ENCODE measurements around the gene BSND. TPM values are rescaled to one million over a fixed set of nuclear protein-coding genes. Genes with fewer than 3 reads are reported as not detected.
"Not testable (repeated sequence)": the region's sequence is repeated elsewhere in the genome, so short reads cannot be mapped to it uniquely, and the experiment has no call there.

BSND gene
- total RNA-seq, 1 donor from 2014 or later: not detected

- TF ChIP-seq CTCF (IDR thresholded peaks at IDR 0.05; ENCODE audit: insufficient read depth, low read length, severe bottlenecking): no peak
- no peaks in the 10 kb centered on the region for H3K36me3 ChIP-seq (ENCODE audit: control insufficient read depth, insufficient read depth, low read length)
- H3K27me3 ChIP-seq (ENCODE audit: control insufficient read depth, insufficient read depth, low read length): no peaks in the 10 kb centered on the region
- FAIRE-seq (no peak), DNase-seq (ENCODE audit: low read depth) (no peak)
- H3K4me3 ChIP-seq (ENCODE audit: low read depth, low read length): no peak overlapping the region
Observed at GRCh38 chr1:55012661-55013060, 13.9 kb downstream of the BSND start.

GRCh38 chr1:55015123-55015522 is 16.4 kb downstream of the BSND start:
- FAIRE-seq: no peak
- no peak for TF ChIP-seq CTCF (IDR thresholded peaks at IDR 0.05; ENCODE audit: insufficient read depth, low read length, severe bottlenecking)
- DNase-seq (ENCODE audit: low read depth): no peak
- Histone ChIP-seq H3K27me3 (ENCODE audit: control insufficient read depth, insufficient read depth, low read length) (peaks cover 2% of the 10 kb centered on the region), H3K4me3 (ENCODE audit: low read depth, low read length) (no peak overlapping the region), H3K36me3 (ENCODE audit: control insufficient read depth, insufficient read depth, low read length) (no peaks in the 10 kb centered on the region)

GRCh38 chr1:55015731-55016620 is 17.2 kb downstream of the BSND start:
- DNase-seq (ENCODE audit: low read depth) (no peak), FAIRE-seq (no peak)
- peaks cover 2% of the 10 kb centered on the region for H3K27me3 ChIP-seq (ENCODE audit: control insufficient read depth, insufficient read depth, low read length)
- H3K4me3 ChIP-seq (ENCODE audit: low read depth, low read length): no peak overlapping the region
- no peak for TF ChIP-seq CTCF (IDR thresholded peaks at IDR 0.05; ENCODE audit: insufficient read depth, low read length, severe bottlenecking)
- H3K36me3 ChIP-seq (ENCODE audit: control insufficient read depth, insufficient read depth, low read length): no peaks in the 10 kb centered on the region

GRCh38 chr1:55018395-55018794 is 19.7 kb downstream of the BSND start:
- DNase-seq (ENCODE audit: low read depth) (no peak), FAIRE-seq (no peak)
- no peak overlapping the region for H3K4me3 ChIP-seq (ENCODE audit: low read depth, low read length)
- TF ChIP-seq CTCF (IDR thresholded peaks at IDR 0.05; ENCODE audit: insufficient read depth, low read length, severe bottlenecking): no peak
- peaks cover 2% of the 10 kb centered on the region for H3K27me3 ChIP-seq (ENCODE audit: control insufficient read depth, insufficient read depth, low read length)
- H3K36me3 ChIP-seq (ENCODE audit: control insufficient read depth, insufficient read depth, low read length): no peaks in the 10 kb centered on the region

GRCh38 chr1:55021942-55022546 is 23.3 kb downstream of the BSND start:
- FAIRE-seq (peak; percentile 81), DNase-seq (ENCODE audit: low read depth) (peak; percentile 80)
- TF ChIP-seq CTCF (IDR thresholded peaks at IDR 0.05; ENCODE audit: insufficient read depth, low read length, severe bottlenecking): peak; percentile 99
- H3K27me3 ChIP-seq (ENCODE audit: control insufficient read depth, insufficient read depth, low read length): peaks cover 2% of the 10 kb centered on the region
- H3K36me3 ChIP-seq (ENCODE audit: control insufficient read depth, insufficient read depth, low read length): no peaks in the 10 kb centered on the region
- no peak overlapping the region for H3K4me3 ChIP-seq (ENCODE audit: low read depth, low read length)

GRCh38 chr1:55024163-55024562 is 25.4 kb downstream of the BSND start:
- DNase-seq (ENCODE audit: low read depth); H3K36me3 ChIP-seq (ENCODE audit: control insufficient read depth, insufficient read depth, low read length); FAIRE-seq; H3K27me3 ChIP-seq (ENCODE audit: control insufficient read depth, insufficient read depth, low read length); H3K4me3 ChIP-seq (ENCODE audit: low read depth, low read length): not testable (repeated sequence)

- FAIRE-seq: not testable (repeated sequence)
Observed at GRCh38 chr1:55026682-55027081, 27.9 kb downstream of the BSND start.

GRCh38 chr1:55031098-55031497 is 32.4 kb downstream of the BSND start:
- not testable (repeated sequence) for H3K4me3 ChIP-seq (ENCODE audit: low read depth, low read length); H3K27me3 ChIP-seq (ENCODE audit: control insufficient read depth, insufficient read depth, low read length); H3K36me3 ChIP-seq (ENCODE audit: control insufficient read depth, insufficient read depth, low read length); FAIRE-seq; DNase-seq (ENCODE audit: low read depth)

More at GRCh38 chr1:55026682-55027081, 27.9 kb downstream of the BSND start:
- H3K36me3 ChIP-seq (ENCODE audit: control insufficient read depth, insufficient read depth, low read length); DNase-seq (ENCODE audit: low read depth); H3K27me3 ChIP-seq (ENCODE audit: control insufficient read depth, insufficient read depth, low read length); H3K4me3 ChIP-seq (ENCODE audit: low read depth, low read length): not testable (repeated sequence)

Measured in bronchial epithelial cell (primary cell).